Trophoblast cell (in vitro differentiated cells and primary cell): ENCODE results near the gene CXADR.

Experiments
- DNase-seq, 2 donors: peaks; one replicate each; pipeline ENCODE4 v3.0.0-alpha.2; 2016
- H2AFZ ChIP-seq: 2 replicates; pipeline ENCODE4 v1.6.1; 2013; ENCODE audit warnings: low read length, moderate library complexity, mild to moderate bottlenecking; ENCODE audit not compliant: insufficient read depth, poor library complexity
- H2AK5ac ChIP-seq: 2 replicates; pipeline ENCODE4 v1.6.1; 2013; ENCODE audit warnings: mild to moderate bottlenecking, low read length
- H2BK120ac ChIP-seq: 2 replicates; pipeline ENCODE4 v1.6.1; 2013; ENCODE audit warnings: low read length, mild to moderate bottlenecking, moderate library complexity; ENCODE audit not compliant: insufficient read depth, poor library complexity
- H2BK12ac ChIP-seq: 2 replicates; pipeline ENCODE4 v1.6.1; 2013; ENCODE audit warnings: mild to moderate bottlenecking, low read length, moderate library complexity
- H2BK5ac ChIP-seq: 2 replicates; pipeline ENCODE4 v1.6.1; 2013; ENCODE audit warnings: low read length, low read depth, moderate library complexity, mild to moderate bottlenecking; ENCODE audit not compliant: poor library complexity
- H3K14ac ChIP-seq: 2 replicates; pipeline ENCODE4 v1.6.1; 2013; ENCODE audit warnings: mild to moderate bottlenecking, low read length
- H3K18ac ChIP-seq: 2 replicates; pipeline ENCODE4 v1.6.1; 2013; ENCODE audit warnings: mild to moderate bottlenecking, low read length
- H3K23ac ChIP-seq: 2 replicates; pipeline ENCODE4 v1.6.1; 2013; ENCODE audit warnings: low read length
- H3K27ac ChIP-seq: 2 replicates; pipeline ENCODE4 v1.5.1; 2013; ENCODE audit warnings: low read depth, mild to moderate bottlenecking, inconsistent platforms, low read length, moderate library complexity
- H3K27me3 ChIP-seq: 2 replicates; pipeline ENCODE4 v1.6.1; 2013; ENCODE audit warnings: inconsistent platforms, mild to moderate bottlenecking, low read length, moderate library complexity; ENCODE audit not compliant: insufficient read depth
- H3K36me3 ChIP-seq, 2 experiments: 1 replicate in 1 of 2; 2 replicates in 1 of 2; pipeline ENCODE4 v1.6.1; 2013; ENCODE audit warnings: low read length in 2 of 2, mild to moderate bottlenecking in 2 of 2, moderate library complexity in 1 of 2; ENCODE audit not compliant: insufficient read depth in 2 of 2, control insufficient read depth in 1 of 2
- H3K4ac ChIP-seq: 2 replicates; pipeline ENCODE4 v1.6.1; 2013; ENCODE audit warnings: low read depth, mild to moderate bottlenecking, low read length, moderate library complexity
- H3K4me1 ChIP-seq, 2 experiments: 1 replicate in 1 of 2; 2 replicates in 1 of 2; pipeline ENCODE4 v1.6.1; 2013; ENCODE audit warnings: low read length in 2 of 2, mild to moderate bottlenecking in 2 of 2, moderate library complexity in 1 of 2; ENCODE audit not compliant: insufficient read depth in 2 of 2, control insufficient read depth in 1 of 2
- H3K4me2 ChIP-seq: 2 replicates; pipeline ENCODE4 v1.6.1; 2013; ENCODE audit warnings: inconsistent platforms, mild to moderate bottlenecking, low read length, moderate library complexity
- H3K4me3 ChIP-seq: 2 replicates; pipeline ENCODE4 v1.5.1; 2013; ENCODE audit warnings: mild to moderate bottlenecking, low read depth, low read length, inconsistent platforms
- H3K79me1 ChIP-seq: one replicate; pipeline ENCODE4 v1.6.1; 2013; ENCODE audit warnings: low read length
- H3K79me2 ChIP-seq: 2 replicates; pipeline ENCODE4 v1.6.1; 2013; ENCODE audit warnings: low read length, mild to moderate bottlenecking; ENCODE audit not compliant: control insufficient read depth, insufficient read depth, poor library complexity
- H3K9ac ChIP-seq: 2 replicates; pipeline ENCODE4 v1.6.1; 2013; ENCODE audit warnings: mild to moderate bottlenecking, low read length
- H3K9me3 ChIP-seq: 2 replicates; pipeline ENCODE4 v1.6.1; 2013; ENCODE audit warnings: low read depth, mild to moderate bottlenecking, control low read depth, inconsistent platforms, low read length; ENCODE audit not compliant: insufficient read depth
- H4K12ac ChIP-seq: 2 replicates; pipeline ENCODE4 v1.6.1; 2013; ENCODE audit warnings: low read depth, mild to moderate bottlenecking, low read length, moderate library complexity
- H4K8ac ChIP-seq: 2 replicates; pipeline ENCODE4 v1.6.1; 2013; ENCODE audit warnings: low read depth, mild to moderate bottlenecking, low read length, moderate library complexity
- H4K91ac ChIP-seq: one replicate; pipeline ENCODE4 v1.6.1; 2013; ENCODE audit warnings: low read depth, mild to moderate bottlenecking, low read length, moderate library complexity
- WGBS: extraction: QIAGEN DNeasy Blood & Tissue Kit; methylation state at CpG from one replicate; pipeline ENCODE4 v1.1.7; 2013; ENCODE audit warnings: missing lambda C conversion rate; ENCODE audit not compliant: insufficient read length, insufficient coverage; ENCODE audit errors: extremely low coverage; 5-methylcytosine and 5-hydroxymethylcytosine counted together

Gene CXADR

GRCh38 chr21:17612023-17612564 is 99.3 kb downstream of the CXADR start:
- Histone ChIP-seq H4K8ac (peak overlapping the region; percentile 93), H3K79me1 (peaks cover 23% of the 10 kb centered on the region), H3K27me3 (no peaks in the 10 kb centered on the region), H2BK12ac (peak overlapping the region; percentile 42), H3K4me2 (peak overlapping the region; percentile 85), H4K12ac (peak overlapping the region; percentile 99), H3K4me3 (peak overlapping the region; percentile 87), H3K14ac (peak overlapping the region; percentile 91), H3K9ac (peak overlapping the region; percentile 81), H2AK5ac (peak overlapping the region; percentile 20), H3K79me2 (peaks cover 22% of the 10 kb centered on the region), H2AFZ (peak overlapping the region; percentile 95), H2BK5ac (peak overlapping the region; percentile 98), H3K4ac (peak overlapping the region; percentile 100), H3K23ac (no peak overlapping the region), H3K36me3 (peaks cover 2 to 10% of the 10 kb centered on the region in 2 experiments), H4K91ac (peak overlapping the region; percentile 91), H3K9me3 (no peaks in the 10 kb centered on the region), H3K4me1 (peaks cover 11 to 14% of the 10 kb centered on the region in 2 experiments), H2BK120ac (peak overlapping the region; percentile 90), H3K27ac (peak overlapping the region; percentile 45), H3K18ac (peak overlapping the region; percentile 100)
- peak; percentile 50 to 63 for DNase-seq
- no CpG with 5 or more reads among the region's 50 CpGs for WGBS

GRCh38 chr21:17612565-17613241 is 99.9 kb downstream of the CXADR start, which contains the start of gene BTG3:
BTG3 (minus strand) TSS chr21:17612901; CDS start chr21:17609144, 3,757 bp downstream.
- Histone ChIP-seq H3K18ac (peak within 1 kb of the TSS; percentile 100), H3K4ac (peak within 1 kb of the TSS; percentile 100), H3K79me1 (peaks cover 23% of the 10 kb centered on the region), H3K4me3 (peak within 1 kb of the TSS; percentile 87), H2AFZ (peak within 1 kb of the TSS; percentile 95), H3K36me3 (peaks cover 2 to 8% of the 10 kb centered on the region in 2 experiments), H2BK5ac (peak within 1 kb of the TSS; percentile 98), H3K23ac (no peak within 1 kb of the TSS), H3K9me3 (no peaks in the 10 kb centered on the region), H3K14ac (peak within 1 kb of the TSS; percentile 91), H2BK12ac (peak within 1 kb of the TSS; percentile 45), H3K4me1 (peaks cover 11 to 14% of the 10 kb centered on the region in 2 experiments), H3K79me2 (peaks cover 22% of the 10 kb centered on the region), H3K27ac (peak within 1 kb of the TSS; percentile 45), H3K27me3 (no peaks in the 10 kb centered on the region), H3K9ac (peak within 1 kb of the TSS; percentile 81), H4K12ac (peak within 1 kb of the TSS; percentile 99), H3K4me2 (peak within 1 kb of the TSS; percentile 85), H2BK120ac (peak within 1 kb of the TSS; percentile 90), H2AK5ac (peak within 1 kb of the TSS; percentile 90), H4K91ac (peak within 1 kb of the TSS; percentile 91), H4K8ac (peak within 1 kb of the TSS; percentile 93)
- WGBS = no CpG with 5 or more reads among the region's 102 CpGs
- DNase-seq = peak; percentile 70 to 79

- peak overlapping the region; percentile 77 for H4K91ac ChIP-seq
- peak overlapping the region; percentile 93 for H4K8ac ChIP-seq
- peak overlapping the region; percentile 36 for H2BK5ac ChIP-seq
- H3K36me3 ChIP-seq = peaks cover 0 to 3% of the 10 kb centered on the region in 2 experiments
- H3K79me2 ChIP-seq = peaks cover 18% of the 10 kb centered on the region
- H3K14ac ChIP-seq = peak overlapping the region; percentile 23
- H3K27me3 ChIP-seq = no peaks in the 10 kb centered on the region
- H4K12ac ChIP-seq = peak overlapping the region; percentile 54
- peak overlapping the region; percentile 7 for H2AK5ac ChIP-seq
- peak overlapping the region; percentile 77 for H2AFZ ChIP-seq
- DNase-seq = peak in 1 of 2 donors; percentile 6
- no peak overlapping the region for H3K27ac ChIP-seq
- H2BK12ac ChIP-seq = peak overlapping the region; percentile 5
- H3K4me1 ChIP-seq = peaks cover 7 to 10% of the 10 kb centered on the region in 2 experiments
- peak overlapping the region; percentile 85 for H3K4me3 ChIP-seq
- H3K23ac ChIP-seq = no peak overlapping the region
- peaks cover 19% of the 10 kb centered on the region for H3K79me1 ChIP-seq
- H3K9me3 ChIP-seq = no peaks in the 10 kb centered on the region
- H3K18ac ChIP-seq = peak overlapping the region; percentile 26
- peak overlapping the region; percentile 10 for H2BK120ac ChIP-seq
- WGBS = no CpG with 5 or more reads among the region's 16 CpGs
- peak overlapping the region; percentile 85 for H3K4me2 ChIP-seq
- H3K9ac ChIP-seq = peak overlapping the region; percentile 48
- H3K4ac ChIP-seq = peak overlapping the region; percentile 13
Observed at GRCh38 chr21:17613242-17613676, 100.4 kb downstream of the CXADR start.

- no peak overlapping the region for H3K4me2 ChIP-seq
- no peak overlapping the region for H4K12ac ChIP-seq
- no peak overlapping the region for H3K27ac ChIP-seq
- H4K8ac ChIP-seq = no peak overlapping the region
- peaks cover 4 to 5% of the 10 kb centered on the region in 2 experiments for H3K4me1 ChIP-seq
- H2AK5ac ChIP-seq = no peak overlapping the region
- H3K79me1 ChIP-seq = peaks cover 14% of the 10 kb centered on the region
- no peak overlapping the region for H2BK120ac ChIP-seq
- no CpG with 5 or more reads among the region's 1 CpG for WGBS
- H3K4ac ChIP-seq = no peak overlapping the region
- peaks cover 9% of the 10 kb centered on the region for H3K79me2 ChIP-seq
- no peak overlapping the region for H3K4me3 ChIP-seq
- H3K18ac ChIP-seq = no peak overlapping the region
- no peaks in the 10 kb centered on the region for H3K36me3 ChIP-seq
- no peak overlapping the region for H2BK12ac ChIP-seq
- no peak for DNase-seq
- no peak overlapping the region for H3K23ac ChIP-seq
- no peak overlapping the region for H3K9ac ChIP-seq
- no peaks in the 10 kb centered on the region for H3K27me3 ChIP-seq
- no peak overlapping the region for H2AFZ ChIP-seq
- H3K9me3 ChIP-seq = no peaks in the 10 kb centered on the region
- no peak overlapping the region for H2BK5ac ChIP-seq
- H3K14ac ChIP-seq = no peak overlapping the region
- H4K91ac ChIP-seq = no peak overlapping the region
Observed at GRCh38 chr21:17616831-17617230, 104.0 kb downstream of the CXADR start.
